ENCODE measurements around the gene NFIA. TPM values are rescaled to one million over a fixed set of nuclear protein-coding genes. Genes with fewer than 3 reads are reported as not detected.

NFIA gene
- total RNA-seq, 4 donors from 2014 or later = 32.0 to 160 (median 32.9) TPM

GRCh38 chr1:61119085-61119484 is 36.7 kb downstream of the NFIA start:
- DNase-seq = peak in 1 of 3 donors; percentile 52
- Histone ChIP-seq H3K4me1 (peaks cover 0 to 21% (median 0%) of the 10 kb centered on the region in 4 donors), H3K27me3 (no peaks in the 10 kb centered on the region), H3K9me3 (no peaks in the 10 kb centered on the region), H3K4me3 (no peak overlapping the region), H3K27ac (no peak overlapping the region), H3K36me3 (no peaks in the 10 kb centered on the region)
- TF ChIP-seq CTCF (IDR thresholded peaks at IDR 0.05) = peak in 3 of 6 experiments; percentile 21 to 31 (median 28)
- TF ChIP-seq POLR2A (IDR thresholded peaks at IDR 0.05) = no peak

- no peaks in the 10 kb centered on the region for H3K9me3 ChIP-seq
- H3K27me3 ChIP-seq = no peaks in the 10 kb centered on the region
- DNase-seq = no peak
- no peak for TF ChIP-seq CTCF (IDR thresholded peaks at IDR 0.05)
- no peak for TF ChIP-seq POLR2A (IDR thresholded peaks at IDR 0.05)
- peaks cover 0 to 21% (median 0%) of the 10 kb centered on the region in 4 donors for H3K4me1 ChIP-seq
- H3K36me3 ChIP-seq = no peaks in the 10 kb centered on the region
- H3K4me3 ChIP-seq = peak overlapping the region in 1 of 4 donors; percentile 6
- peak overlapping the region in 1 of 4 donors; percentile 32 for H3K27ac ChIP-seq
Measured at GRCh38 chr1:61120246-61120840, 38.0 kb downstream of the NFIA start.

GRCh38 chr1:61120998-61121397 is 38.6 kb downstream of the NFIA start:
- TF ChIP-seq POLR2A (IDR thresholded peaks at IDR 0.05) = no peak
- no peak for TF ChIP-seq CTCF (IDR thresholded peaks at IDR 0.05)
- H3K36me3 ChIP-seq = no peaks in the 10 kb centered on the region
- H3K27ac ChIP-seq = peak overlapping the region in 1 of 4 donors; percentile 32
- H3K4me1 ChIP-seq = peaks cover 0 to 21% (median 0%) of the 10 kb centered on the region in 4 donors
- no peaks in the 10 kb centered on the region for H3K9me3 ChIP-seq
- H3K4me3 ChIP-seq = peak overlapping the region in 1 of 4 donors; percentile 6
- no peak for DNase-seq
- H3K27me3 ChIP-seq = no peaks in the 10 kb centered on the region

GRCh38 chr1:61121631-61122030 is 39.3 kb downstream of the NFIA start:
- H3K36me3 ChIP-seq = no peaks in the 10 kb centered on the region
- peaks cover 0 to 21% (median 0%) of the 10 kb centered on the region in 4 donors for H3K4me1 ChIP-seq
- no peak for TF ChIP-seq POLR2A (IDR thresholded peaks at IDR 0.05)
- TF ChIP-seq CTCF (IDR thresholded peaks at IDR 0.05) = peak in 1 of 6 experiments; percentile 6
- no peaks in the 10 kb centered on the region for H3K9me3 ChIP-seq
- no peaks in the 10 kb centered on the region for H3K27me3 ChIP-seq
- no peak for DNase-seq
- H3K27ac ChIP-seq = no peak overlapping the region
- no peak overlapping the region for H3K4me3 ChIP-seq

GRCh38 chr1:61122389-61122788 is 40.0 kb downstream of the NFIA start:
- Histone ChIP-seq H3K4me3 (no peak overlapping the region), H3K27me3 (no peaks in the 10 kb centered on the region), H3K4me1 (peaks cover 0 to 21% (median 0%) of the 10 kb centered on the region in 4 donors), H3K9me3 (no peaks in the 10 kb centered on the region), H3K36me3 (no peaks in the 10 kb centered on the region), H3K27ac (no peak overlapping the region)
- TF ChIP-seq CTCF (IDR thresholded peaks at IDR 0.05) (no peak), POLR2A (IDR thresholded peaks at IDR 0.05) (no peak)
- no peak for DNase-seq

All from Peyer's patch (tissue), 4 donors.